IMR-90 (cell line): ENCODE measurements around the gene SIM2. TPM values are rescaled to one million over a fixed set of nuclear protein-coding genes. Genes with fewer than 3 reads are reported as not detected.

Experiments used
- ATAC-seq: fragments of 200-7000 bp; cut with Tn5 transposase; 2 replicates; pipeline ENCODE4 v1.9.1; 2020; ENCODE audit warnings: low read depth, mild to moderate bottlenecking, moderate library complexity
- BruUV-seq: library from RNA; stranded (reverse); fragments of 400-500 nt; replicated peaks from 2 replicates; lab custom pipeline; 2021; lab: Mats Ljungman, UMichigan
- CTCF ChIA-PET: fragments of 300-600 bp; formaldehyde crosslinking; extraction: SDS; loops from one replicate; lab custom pipeline; 2021; ENCODE audit warnings: antibody characterized with exemption; lab: Yijun Ruan, JAX
- POLR2A ChIA-PET: fragments of 300-600 bp; sonication (Branson Sonifier 250); formaldehyde crosslinking; loops from one replicate; lab custom pipeline; 2022; ENCODE audit warnings: antibody characterized with exemption; ENCODE audit not compliant: unreplicated experiment; lab: Charles Lee
- DNase-seq: peaks from one replicate; pipeline ENCODE4 v3.0.0; 2013
- H2AFZ ChIP-seq: replicated peaks from 2 replicates; pipeline ENCODE3; 2013; ENCODE audit warnings: low read length, mild to moderate bottlenecking; ENCODE audit not compliant: poor library complexity
- H2AK5ac ChIP-seq: 2 replicates; pipeline ENCODE4 v1.6.1; 2013; ENCODE audit warnings: low read depth, low read length, inconsistent platforms
- H2AK9ac ChIP-seq: replicated peaks from 2 replicates; pipeline ENCODE3; 2013; ENCODE audit warnings: mild to moderate bottlenecking, low read depth, low read length, moderate library complexity; ENCODE audit not compliant: poor library complexity
- H2BK120ac ChIP-seq: 2 replicates; pipeline ENCODE4 v1.6.1; 2013; ENCODE audit warnings: low read depth, low read length, inconsistent platforms
- H2BK15ac ChIP-seq: 3 replicates; pipeline ENCODE4 v1.6.1; 2013; ENCODE audit warnings: low read depth, low read length, inconsistent platforms
- H2BK20ac ChIP-seq: 2 replicates; pipeline ENCODE4 v1.6.1; 2013; ENCODE audit warnings: low read depth, mild to moderate bottlenecking, inconsistent platforms, low read length, moderate library complexity
- H2BK5ac ChIP-seq: 2 replicates; pipeline ENCODE4 v1.6.1; 2013; ENCODE audit warnings: mild to moderate bottlenecking, low read depth, low read length, inconsistent platforms; ENCODE audit not compliant: poor library complexity, severe bottlenecking
- H3K14ac ChIP-seq: replicated peaks from 2 replicates; pipeline ENCODE4 v1.6.1; 2013; ENCODE audit warnings: low read depth, low read length, inconsistent platforms
- H3K18ac ChIP-seq: 2 replicates; pipeline ENCODE4 v1.6.1; 2013; ENCODE audit warnings: low read depth, low read length, control low read depth
- H3K23ac ChIP-seq: 2 replicates; pipeline ENCODE4 v1.6.1; 2013; ENCODE audit warnings: low read depth, low read length, inconsistent platforms
- H3K27ac ChIP-seq: 2 replicates; pipeline ENCODE4 v1.5.1; 2013; ENCODE audit warnings: mild to moderate bottlenecking, control low read depth, low read length; ENCODE audit not compliant: insufficient read depth
- H3K27me3 ChIP-seq: 2 replicates; pipeline ENCODE4 v1.6.1; 2013; ENCODE audit warnings: low read length; ENCODE audit not compliant: control insufficient read depth, insufficient read depth
- H3K36me3 ChIP-seq: 2 replicates; pipeline ENCODE4 v1.6.1; 2013; ENCODE audit warnings: low read length, mixed read lengths; ENCODE audit not compliant: control insufficient read depth, insufficient read depth
- H3K4ac ChIP-seq: 2 replicates; pipeline ENCODE4 v1.6.1; 2013; ENCODE audit warnings: low read depth, low read length, inconsistent platforms
- H3K4me1 ChIP-seq: 2 replicates; pipeline ENCODE4 v1.6.1; 2013; ENCODE audit warnings: low read length, mixed read lengths; ENCODE audit not compliant: control insufficient read depth, insufficient read depth
- H3K4me2 ChIP-seq: 2 replicates; pipeline ENCODE4 v1.6.1; 2013; ENCODE audit warnings: low read depth, mild to moderate bottlenecking, control low read depth, low read length, moderate library complexity
- H3K4me3 ChIP-seq: 2 replicates; pipeline ENCODE4 v1.5.1; 2013; ENCODE audit warnings: low read depth, mild to moderate bottlenecking, control low read depth, low read length, moderate library complexity; ENCODE audit not compliant: insufficient read depth
- H3K56ac ChIP-seq: 2 replicates; pipeline ENCODE4 v1.6.1; 2013; ENCODE audit warnings: low read length, inconsistent platforms; ENCODE audit not compliant: insufficient read depth; ENCODE audit errors: extremely low read depth
- H3K79me1 ChIP-seq, 2 experiments: 2 replicates each; pipeline ENCODE4 v1.6.1; 2013; ENCODE audit warnings: low read length in 2 of 2, inconsistent platforms in 1 of 2, low read depth in 1 of 2
- H3K9ac ChIP-seq: 2 replicates; pipeline ENCODE4 v1.6.1; 2013; ENCODE audit warnings: low read depth, low read length, control low read depth
- H3K9me1 ChIP-seq: 2 replicates; pipeline ENCODE4 v1.6.1; 2013; ENCODE audit warnings: low read length, inconsistent platforms; ENCODE audit not compliant: insufficient read depth
- H3K9me3 ChIP-seq: 2 replicates; pipeline ENCODE4 v1.6.1; 2013; ENCODE audit warnings: low read length; ENCODE audit not compliant: control insufficient read depth, insufficient read depth
- H4K20me1 ChIP-seq: 2 replicates; pipeline ENCODE4 v1.6.1; 2013; ENCODE audit warnings: low read length, inconsistent platforms; ENCODE audit not compliant: insufficient read depth
- H4K5ac ChIP-seq: 2 replicates; pipeline ENCODE4 v1.6.1; 2013; ENCODE audit warnings: mild to moderate bottlenecking, low read depth, low read length, control low read depth
- H4K8ac ChIP-seq, 2 experiments: 2 replicates each; pipeline ENCODE4 v1.6.1; 2013; ENCODE audit warnings: low read depth in 2 of 2, low read length in 2 of 2, control low read depth in 1 of 2, inconsistent platforms in 1 of 2
- H4K91ac ChIP-seq: 2 replicates; pipeline ENCODE4 v1.6.1; 2013; ENCODE audit warnings: low read depth, low read length, inconsistent platforms; ENCODE audit not compliant: insufficient read depth
- BHLHE40 ChIP-seq: fragments of 150-350 bp; IDR thresholded peaks from 2 replicates; pipeline ENCODE4 v1.6.1; 2016; ENCODE audit warnings: mild to moderate bottlenecking, low read depth, low read length
- CEBPB ChIP-seq: IDR thresholded peaks from 2 replicates; pipeline ENCODE4 v1.6.1; 2012; ENCODE audit warnings: low read depth, low read length, improper control_type of control experiment
- CHD1 ChIP-seq: IDR thresholded peaks from 2 replicates; pipeline ENCODE4 v1.6.1; 2012; ENCODE audit warnings: low read depth, low read length, improper control_type of control experiment
- FOS ChIP-seq: fragments of 150-350 bp; IDR thresholded peaks from 2 replicates; pipeline ENCODE4 v1.6.1; 2016; ENCODE audit warnings: low read depth, low read length
- MAFK ChIP-seq: IDR thresholded peaks from 2 replicates; pipeline ENCODE4 v1.6.1; 2012; ENCODE audit warnings: low read depth, low read length, improper control_type of control experiment
- MAZ ChIP-seq: IDR thresholded peaks from 2 replicates; pipeline ENCODE4 v1.6.1; 2012; ENCODE audit warnings: low read depth, mild to moderate bottlenecking, low read length, improper control_type of control experiment, moderate library complexity, borderline replicate concordance
- MXI1 ChIP-seq: IDR thresholded peaks from 2 replicates; pipeline ENCODE4 v1.6.1; 2012; ENCODE audit warnings: low read depth, mild to moderate bottlenecking, low read length, moderate library complexity, borderline replicate concordance
- NFE2L2 ChIP-seq: fragments of 150-350 bp; IDR thresholded peaks from 2 replicates; pipeline ENCODE4 v1.6.1; 2016; ENCODE audit warnings: low read depth, mild to moderate bottlenecking, low read length
- POLR2A ChIP-seq: IDR thresholded peaks from 2 replicates; pipeline ENCODE4 v1.6.1; 2012; ENCODE audit warnings: mild to moderate bottlenecking, low read depth, low read length
- RAD21 ChIP-seq: IDR thresholded peaks from 2 replicates; pipeline ENCODE4 v1.6.1; 2012; ENCODE audit warnings: low read length, improper control_type of control experiment
- RCOR1 ChIP-seq: IDR thresholded peaks from 2 replicates; pipeline ENCODE4 v1.6.1; 2012; ENCODE audit warnings: mild to moderate bottlenecking, low read length, improper control_type of control experiment; ENCODE audit not compliant: insufficient replicate concordance
- RFX5 ChIP-seq: IDR thresholded peaks from 2 replicates; pipeline ENCODE4 v1.8.0; 2012; ENCODE audit warnings: low read depth, mild to moderate bottlenecking, low read length, moderate library complexity
- SMC3 ChIP-seq: fragments of 150-350 bp; IDR thresholded peaks from 2 replicates; pipeline ENCODE4 v1.6.1; 2016; ENCODE audit warnings: low read depth, mild to moderate bottlenecking, antibody characterized with exemption, low read length, moderate library complexity
- WGBS, 2 experiments: methylation state at CpG; one replicate each; pipeline versions ENCODE4 v1.1.5 to v1.1.7; 2013; ENCODE audit warnings: missing lambda C conversion rate in 2 of 2; ENCODE audit not compliant: insufficient read length in 1 of 2; ENCODE audit errors: extremely low coverage in 2 of 2; 5-methylcytosine and 5-hydroxymethylcytosine counted together
- dilution Hi-C: fragments of 300-500 bp; cut with HindIII; formaldehyde crosslinking; loops from one replicate; pipeline ENCODE4 v1.14.3; 2018; ENCODE audit warnings: low sequenced_read_pairs; ENCODE audit not compliant: unreplicated experiment
- in situ Hi-C: fragments of 300-500 bp; cut with MboI; formaldehyde crosslinking; loops from 3 replicates; pipeline ENCODE4 v1.14.3; 2019; ENCODE audit warnings: low sequenced_read_pairs, inconsistent platforms, mixed read lengths
- intact Hi-C: fragments of 100-400 bp; cut with micrococcal nuclease; formaldehyde crosslinking; loops from 2 replicates; pipeline ENCODE4 v1.10.0; 2022
- polyA plus RNA-seq, 3 experiments: library from polyadenylated mRNA; depleted of rRNA; stranded (reverse); fragments of >200 nt; gene quantifications; 2 replicates each; pipeline ENCODE4 v1.2.3, GENCODE V29; 2012; ENCODE audit warnings: low replicate concordance in 1 of 3
- total RNA-seq: library from RNA; depleted of rRNA; stranded (reverse); fragments of >200 nt; gene quantifications from 2 replicates; pipeline ENCODE4 v1.2.3, GENCODE V29; 2012
- TF ChIP-seq, protein P1 (sequence below): conservative IDR thresholded peaks from 2 replicates; pipeline ENCODE4 v1.5.1; 2012; ENCODE audit warnings: mild to moderate bottlenecking, low read depth, low read length, improper control_type of control experiment
- TF ChIP-seq, protein P2 (sequence below): fragments of 150-350 bp; IDR thresholded peaks from 2 replicates; pipeline ENCODE4 v1.6.1; 2017; ENCODE audit warnings: mild to moderate bottlenecking, antibody characterized with exemption, low read length, low read depth

The SIM2 gene
- total and polyA plus RNA-seq, 2 of the 4 experiments (the other 2 are of a cell fraction) = 2.2 to 7.5 TPM

GRCh38 chr21:36718951-36719501, 20.1 kb downstream of the SIM2 start:
- no peak overlapping the region for H4K91ac ChIP-seq
- H3K27ac ChIP-seq = no peak overlapping the region
- no peak overlapping the region for H3K23ac ChIP-seq
- no peak overlapping the region for H4K5ac ChIP-seq
- dilution Hi-C loops (no loop called here), intact Hi-C loops (no loop called here), in situ Hi-C loops (no loop called here)
- H3K27me3 ChIP-seq = peaks cover 63% of the 10 kb centered on the region
- H3K4me1 ChIP-seq = no peaks in the 10 kb centered on the region
- peak overlapping the region; percentile 3 for H2AK9ac ChIP-seq
- no peaks in the 10 kb centered on the region for H4K20me1 ChIP-seq
- H3K56ac ChIP-seq = no peak overlapping the region
- H2BK15ac ChIP-seq = no peak overlapping the region
- no peak overlapping the region for H3K4ac ChIP-seq
- H3K79me1 ChIP-seq = no peaks in the 10 kb centered on the region; a peak in 1 of 4 replicates
- TF ChIP-seq, protein P1, sequence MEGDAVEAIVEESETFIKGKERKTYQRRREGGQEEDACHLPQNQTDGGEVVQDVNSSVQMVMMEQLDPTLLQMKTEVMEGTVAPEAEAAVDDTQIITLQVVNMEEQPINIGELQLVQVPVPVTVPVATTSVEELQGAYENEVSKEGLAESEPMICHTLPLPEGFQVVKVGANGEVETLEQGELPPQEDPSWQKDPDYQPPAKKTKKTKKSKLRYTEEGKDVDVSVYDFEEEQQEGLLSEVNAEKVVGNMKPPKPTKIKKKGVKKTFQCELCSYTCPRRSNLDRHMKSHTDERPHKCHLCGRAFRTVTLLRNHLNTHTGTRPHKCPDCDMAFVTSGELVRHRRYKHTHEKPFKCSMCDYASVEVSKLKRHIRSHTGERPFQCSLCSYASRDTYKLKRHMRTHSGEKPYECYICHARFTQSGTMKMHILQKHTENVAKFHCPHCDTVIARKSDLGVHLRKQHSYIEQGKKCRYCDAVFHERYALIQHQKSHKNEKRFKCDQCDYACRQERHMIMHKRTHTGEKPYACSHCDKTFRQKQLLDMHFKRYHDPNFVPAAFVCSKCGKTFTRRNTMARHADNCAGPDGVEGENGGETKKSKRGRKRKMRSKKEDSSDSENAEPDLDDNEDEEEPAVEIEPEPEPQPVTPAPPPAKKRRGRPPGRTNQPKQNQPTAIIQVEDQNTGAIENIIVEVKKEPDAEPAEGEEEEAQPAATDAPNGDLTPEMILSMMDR = no peak
- TF ChIP-seq RFX5 = no peak
- no peak for TF ChIP-seq POLR2A
- TF ChIP-seq RAD21 = no peak
- no peak for TF ChIP-seq SMC3
- TF ChIP-seq RCOR1 = no peak
- no peak for TF ChIP-seq CEBPB
- TF ChIP-seq CHD1 = no peak
- TF ChIP-seq MAFK = no peak
- TF ChIP-seq MAZ = no peak
- TF ChIP-seq, protein P2, sequence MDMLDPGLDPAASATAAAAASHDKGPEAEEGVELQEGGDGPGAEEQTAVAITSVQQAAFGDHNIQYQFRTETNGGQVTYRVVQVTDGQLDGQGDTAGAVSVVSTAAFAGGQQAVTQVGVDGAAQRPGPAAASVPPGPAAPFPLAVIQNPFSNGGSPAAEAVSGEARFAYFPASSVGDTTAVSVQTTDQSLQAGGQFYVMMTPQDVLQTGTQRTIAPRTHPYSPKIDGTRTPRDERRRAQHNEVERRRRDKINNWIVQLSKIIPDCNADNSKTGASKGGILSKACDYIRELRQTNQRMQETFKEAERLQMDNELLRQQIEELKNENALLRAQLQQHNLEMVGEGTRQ = no peak
- TF ChIP-seq BHLHE40 = no peak
- no peak for TF ChIP-seq FOS
- no peak for TF ChIP-seq NFE2L2
- no peak for TF ChIP-seq MXI1
- H3K14ac ChIP-seq = no peak overlapping the region
- H3K9me1 ChIP-seq = 0 out of 2 replicates have a peak, but pooled peaks cover 2% of the 10 kb centered on the region
- ChIA-PET CTCF (no interaction called here), POLR2A (no interaction called here)
- H2BK120ac ChIP-seq = no peak overlapping the region
- no peak overlapping the region for H2BK20ac ChIP-seq
- H2BK5ac ChIP-seq = no peak overlapping the region
- no peaks in the 10 kb centered on the region for H3K9me3 ChIP-seq
- H2AK5ac ChIP-seq = no peak overlapping the region
- peak overlapping the region; percentile 26 for H2AFZ ChIP-seq
- DNase-seq (no peak), ATAC-seq (no peak)
- BruUV-seq = no TSS peak
- H3K36me3 ChIP-seq = no peaks in the 10 kb centered on the region
- H3K18ac ChIP-seq = no peak overlapping the region
- no peak overlapping the region for H4K8ac ChIP-seq
- H3K4me2 ChIP-seq = no peak overlapping the region
- no peak overlapping the region for H3K4me3 ChIP-seq
- H3K9ac ChIP-seq = no peak overlapping the region
- WGBS, 2 experiments = 84% methylated on average over 15 of the region's 18 CpGs; no CpG with 5 or more reads in 1 of the 2 experiments
